DOHH2 (cell line): ENCODE measurements around the gene BAIAP2.

Experiments used
- H3F3A ChIP-seq: fragments of 200-600 bp; sonication (generic), shearing (Covaris generic); 2 replicates; pipeline ENCODE4 v1.6.0; 2016; ENCODE audit warnings: antibody characterized with exemption, mild to moderate bottlenecking; ENCODE audit not compliant: control insufficient read depth, insufficient read depth
- H3K27ac ChIP-seq: fragments of 200-600 bp; sonication (generic); 2 replicates; pipeline ENCODE4 v1.5.1; 2014; ENCODE audit warnings: low read depth, mild to moderate bottlenecking, low read length, moderate library complexity
- H3K27me3 ChIP-seq: fragments of 200-600 bp; sonication (generic); 2 replicates; pipeline ENCODE4 v1.6.1; 2014; ENCODE audit warnings: mild to moderate bottlenecking, low read length, mixed read lengths; ENCODE audit not compliant: control insufficient read depth
- H3K36me3 ChIP-seq: fragments of 200-600 bp; sonication (generic); 2 replicates; pipeline ENCODE4 v1.6.1; 2014; ENCODE audit warnings: mild to moderate bottlenecking, low read length, moderate library complexity, mixed read lengths; ENCODE audit not compliant: control insufficient read depth
- H3K4me1 ChIP-seq: fragments of 200-600 bp; sonication (generic); 2 replicates; pipeline ENCODE4 v1.6.1; 2014; ENCODE audit warnings: mild to moderate bottlenecking, low read length, mixed read lengths; ENCODE audit not compliant: control insufficient read depth
- H3K4me2 ChIP-seq: fragments of 200-600 bp; sonication (generic); 2 replicates; pipeline ENCODE4 v1.6.0; 2014; ENCODE audit warnings: mild to moderate bottlenecking, low read length, moderate library complexity
- H3K4me3 ChIP-seq: fragments of 200-600 bp; sonication (generic); 2 replicates; pipeline ENCODE4 v1.5.1; 2014; ENCODE audit warnings: mild to moderate bottlenecking, low read length, mixed read lengths
- H3K79me2 ChIP-seq: fragments of 200-600 bp; sonication (generic); 2 replicates; pipeline ENCODE4 v1.6.1; 2014; ENCODE audit warnings: mild to moderate bottlenecking, low read length, mixed read lengths; ENCODE audit not compliant: control insufficient read depth
- H3K9me2 ChIP-seq: fragments of 200-600 bp; sonication (generic); replicated peaks from 2 replicates; pipeline ENCODE4 v1.6.1; 2014; ENCODE audit warnings: mild to moderate bottlenecking, low read length, mixed read lengths; ENCODE audit not compliant: control insufficient read depth
- H3K9me3 ChIP-seq: fragments of 200-600 bp; sonication (generic); 2 replicates; pipeline ENCODE4 v1.6.1; 2014; ENCODE audit warnings: antibody characterized with exemption, low read length, mixed read lengths; ENCODE audit not compliant: control insufficient read depth, insufficient read depth
- H4K20me1 ChIP-seq: fragments of 200-600 bp; sonication (generic); 2 replicates; pipeline ENCODE4 v1.6.0; 2014; ENCODE audit warnings: low read depth, mild to moderate bottlenecking, antibody characterized with exemption, low read length, moderate library complexity; ENCODE audit not compliant: control insufficient read depth, insufficient read depth
- EZH2phosphoT487 ChIP-seq: fragments of 200-600 bp; sonication (generic); IDR thresholded peaks from 2 replicates; pipeline ENCODE4 v1.6.1; 2017; ENCODE audit warnings: borderline replicate concordance, mild to moderate bottlenecking, antibody characterized with exemption, low read length, moderate library complexity, mixed read lengths
- TF ChIP-seq, protein P1 (sequence below): fragments of 200-600 bp; sonication (generic); IDR thresholded peaks from one replicate; pipeline ENCODE4 v1.5.1; 2014; ENCODE audit warnings: antibody characterized with exemption, mild to moderate bottlenecking, low read depth, low read length; ENCODE audit not compliant: poor library complexity, severe bottlenecking

The BAIAP2 gene

DNA sequence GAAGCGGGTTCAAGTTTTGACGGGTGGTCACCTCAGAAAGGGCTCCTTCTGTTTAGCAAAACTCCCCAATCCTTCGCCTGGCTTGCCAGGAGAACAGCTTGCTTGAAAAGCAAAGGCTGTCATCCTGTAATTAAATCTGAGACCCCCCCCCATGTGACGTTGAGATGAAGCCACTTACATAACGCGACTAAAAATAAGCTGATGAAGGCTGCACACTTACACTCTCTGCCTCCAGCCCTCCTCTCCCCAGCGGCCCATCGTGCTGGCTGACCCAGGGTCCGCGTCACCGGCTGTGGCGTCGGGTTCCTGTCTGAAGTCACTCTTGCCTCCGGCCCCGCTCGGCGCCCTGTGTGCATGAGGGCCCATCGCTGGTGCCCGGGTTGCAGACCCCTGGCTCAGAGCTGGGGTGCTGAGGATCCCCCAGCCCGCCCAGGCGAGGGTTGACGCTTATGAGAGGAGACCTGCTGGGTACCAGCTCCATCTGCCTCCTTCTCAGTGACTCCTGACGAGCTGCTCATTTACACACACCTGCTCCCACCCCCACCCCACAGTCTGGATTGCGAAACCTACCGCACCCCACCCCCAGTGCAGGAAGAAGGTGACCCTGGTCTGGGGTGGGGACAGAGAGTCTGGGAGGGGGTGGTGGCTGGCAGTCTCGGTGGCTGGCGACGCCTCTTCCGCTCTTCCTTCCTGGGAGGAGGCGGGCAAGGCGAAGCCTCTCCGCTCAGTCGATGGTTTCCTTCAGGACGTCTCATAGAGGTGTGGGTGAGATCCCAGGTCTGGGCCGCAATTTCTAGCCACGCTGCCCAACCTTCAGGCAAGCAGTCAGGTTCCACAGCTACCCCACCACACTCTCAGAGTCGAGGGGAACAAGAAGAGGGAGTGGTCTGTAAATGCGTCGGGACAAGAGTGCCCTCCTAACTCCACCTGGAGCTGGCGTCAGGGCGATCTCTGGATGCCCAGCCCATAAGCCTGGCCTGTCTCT is 3.1 kb upstream of the BAIAP2 start:
- Histone ChIP-seq H3K36me3 (no peaks in the 10 kb centered on the region), H3K27me3 (peaks cover 22% of the 10 kb centered on the region), H3K27ac (no peak overlapping the region), H3F3A (no peaks in the 10 kb centered on the region), H3K4me2 (no peak overlapping the region), H4K20me1 (no peaks in the 10 kb centered on the region), H3K9me3 (no peaks in the 10 kb centered on the region), H3K4me1 (peaks cover 4% of the 10 kb centered on the region), H3K9me2 (no peaks in the 10 kb centered on the region), H3K4me3 (no peak overlapping the region), H3K79me2 (no peaks in the 10 kb centered on the region)
- no peak for TF ChIP-seq EZH2phosphoT487
- TF ChIP-seq, protein P1, sequence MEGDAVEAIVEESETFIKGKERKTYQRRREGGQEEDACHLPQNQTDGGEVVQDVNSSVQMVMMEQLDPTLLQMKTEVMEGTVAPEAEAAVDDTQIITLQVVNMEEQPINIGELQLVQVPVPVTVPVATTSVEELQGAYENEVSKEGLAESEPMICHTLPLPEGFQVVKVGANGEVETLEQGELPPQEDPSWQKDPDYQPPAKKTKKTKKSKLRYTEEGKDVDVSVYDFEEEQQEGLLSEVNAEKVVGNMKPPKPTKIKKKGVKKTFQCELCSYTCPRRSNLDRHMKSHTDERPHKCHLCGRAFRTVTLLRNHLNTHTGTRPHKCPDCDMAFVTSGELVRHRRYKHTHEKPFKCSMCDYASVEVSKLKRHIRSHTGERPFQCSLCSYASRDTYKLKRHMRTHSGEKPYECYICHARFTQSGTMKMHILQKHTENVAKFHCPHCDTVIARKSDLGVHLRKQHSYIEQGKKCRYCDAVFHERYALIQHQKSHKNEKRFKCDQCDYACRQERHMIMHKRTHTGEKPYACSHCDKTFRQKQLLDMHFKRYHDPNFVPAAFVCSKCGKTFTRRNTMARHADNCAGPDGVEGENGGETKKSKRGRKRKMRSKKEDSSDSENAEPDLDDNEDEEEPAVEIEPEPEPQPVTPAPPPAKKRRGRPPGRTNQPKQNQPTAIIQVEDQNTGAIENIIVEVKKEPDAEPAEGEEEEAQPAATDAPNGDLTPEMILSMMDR: no peak

DNA sequence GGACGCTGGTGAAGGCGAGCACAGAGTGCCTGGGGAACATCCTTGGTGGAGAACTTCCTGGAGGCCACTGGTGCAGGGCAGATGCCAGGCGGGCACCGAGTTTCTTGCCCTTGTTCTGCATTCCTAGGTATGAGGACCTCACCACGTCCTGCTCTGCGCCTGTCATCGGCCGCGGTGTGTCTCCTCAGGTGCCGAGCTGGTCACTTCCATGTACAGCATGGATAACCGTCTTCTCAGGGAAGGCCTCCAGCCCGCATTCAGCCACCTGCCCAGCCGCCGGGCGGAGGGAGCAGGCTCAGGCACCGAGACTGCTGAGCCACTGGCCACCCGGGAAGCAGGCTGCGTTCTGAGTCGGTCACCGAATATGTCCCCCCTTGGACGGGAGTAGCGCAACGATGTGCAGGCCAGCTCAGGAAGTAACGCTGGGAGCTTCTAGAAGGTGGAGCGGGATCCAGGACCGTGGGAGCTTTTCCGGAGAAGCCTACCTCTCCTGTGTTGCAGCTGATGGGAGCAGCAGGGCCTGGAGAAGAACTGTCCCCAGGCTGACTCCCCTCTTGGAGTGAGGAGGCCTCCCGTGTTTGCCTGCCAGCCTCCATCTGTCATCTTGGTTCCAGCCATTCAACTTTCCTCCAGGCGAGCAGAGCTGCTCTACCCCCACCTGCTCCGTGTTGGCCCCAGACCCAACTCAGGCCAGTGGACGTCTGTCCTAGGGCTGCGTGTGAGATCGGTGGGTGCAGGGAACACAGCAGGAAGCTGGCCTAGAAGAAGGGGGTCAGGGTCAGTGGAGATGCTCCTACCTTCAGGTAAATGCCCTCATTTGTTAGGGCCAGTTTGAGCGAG is 2.1 kb upstream of the BAIAP2 start:
- Histone ChIP-seq H3K36me3 (no peaks in the 10 kb centered on the region), H4K20me1 (no peaks in the 10 kb centered on the region; the same call in 1 of the 2 replicates), H3K9me2 (no peaks in the 10 kb centered on the region), H3K9me3 (no peaks in the 10 kb centered on the region), H3F3A (no peaks in the 10 kb centered on the region), H3K27me3 (peaks cover 22% of the 10 kb centered on the region), H3K4me3 (no peak overlapping the region), H3K4me2 (no peak overlapping the region), H3K79me2 (no peaks in the 10 kb centered on the region), H3K4me1 (peaks cover 4% of the 10 kb centered on the region), H3K27ac (no peak overlapping the region)
- no peak for TF ChIP-seq EZH2phosphoT487
- TF ChIP-seq, protein P1: no peak

GRCh38 chr17:81033535-81034167 is 1.3 kb upstream of the BAIAP2 start:
- Histone ChIP-seq H3K36me3 (no peaks in the 10 kb centered on the region), H3K79me2 (no peaks in the 10 kb centered on the region), H3K4me2 (no peak overlapping the region; the same call in 1 of the 2 replicates), H3K9me3 (no peaks in the 10 kb centered on the region), H3K27ac (no peak overlapping the region), H3F3A (no peaks in the 10 kb centered on the region), H3K9me2 (no peaks in the 10 kb centered on the region), H3K27me3 (peaks cover 22% of the 10 kb centered on the region), H4K20me1 (no peaks in the 10 kb centered on the region; the same call in 1 of the 2 replicates), H3K4me3 (peak overlapping the region; percentile 55; the same call in 1 of the 2 replicates), H3K4me1 (peaks cover 4% of the 10 kb centered on the region)
- TF ChIP-seq EZH2phosphoT487: no peak
- TF ChIP-seq, protein P1: no peak
